Neuron (in vitro differentiated cells): ENCODE results near the gene TPM4.

Experiments used
- H2AFZ ChIP-seq: one replicate; pipeline ENCODE4 v1.6.1; 2013; ENCODE audit warnings: low read depth, mild to moderate bottlenecking, inconsistent platforms, low read length, moderate library complexity
- H3K27me3 ChIP-seq: one replicate; pipeline ENCODE4 v1.6.1; 2013; ENCODE audit warnings: low read length; ENCODE audit not compliant: insufficient read depth
- H3K36me3 ChIP-seq: one replicate; pipeline ENCODE4 v1.6.1; 2013; ENCODE audit warnings: low read length; ENCODE audit not compliant: insufficient read depth
- H3K4me1 ChIP-seq: one replicate; pipeline ENCODE4 v1.6.1; 2013; ENCODE audit warnings: low read length; ENCODE audit not compliant: insufficient read depth
- H3K4me3 ChIP-seq: 2 replicates; pipeline ENCODE4 v1.5.1; 2013; ENCODE audit warnings: mild to moderate bottlenecking, low read length, moderate library complexity
- H3K9me3 ChIP-seq: one replicate; pipeline ENCODE4 v1.6.1; 2013; ENCODE audit warnings: low read length

TPM4 gene

GRCh38 chr19:16142032-16142580, 65.8 kb downstream of the TPM4 start:
- Histone ChIP-seq H3K36me3 (no peaks in the 10 kb centered on the region), H3K4me3 (no peak overlapping the region), H3K4me1 (no peaks in the 10 kb centered on the region), H2AFZ (no peak overlapping the region), H3K27me3 (peaks cover 3% of the 10 kb centered on the region), H3K9me3 (no peaks in the 10 kb centered on the region)

DNA sequence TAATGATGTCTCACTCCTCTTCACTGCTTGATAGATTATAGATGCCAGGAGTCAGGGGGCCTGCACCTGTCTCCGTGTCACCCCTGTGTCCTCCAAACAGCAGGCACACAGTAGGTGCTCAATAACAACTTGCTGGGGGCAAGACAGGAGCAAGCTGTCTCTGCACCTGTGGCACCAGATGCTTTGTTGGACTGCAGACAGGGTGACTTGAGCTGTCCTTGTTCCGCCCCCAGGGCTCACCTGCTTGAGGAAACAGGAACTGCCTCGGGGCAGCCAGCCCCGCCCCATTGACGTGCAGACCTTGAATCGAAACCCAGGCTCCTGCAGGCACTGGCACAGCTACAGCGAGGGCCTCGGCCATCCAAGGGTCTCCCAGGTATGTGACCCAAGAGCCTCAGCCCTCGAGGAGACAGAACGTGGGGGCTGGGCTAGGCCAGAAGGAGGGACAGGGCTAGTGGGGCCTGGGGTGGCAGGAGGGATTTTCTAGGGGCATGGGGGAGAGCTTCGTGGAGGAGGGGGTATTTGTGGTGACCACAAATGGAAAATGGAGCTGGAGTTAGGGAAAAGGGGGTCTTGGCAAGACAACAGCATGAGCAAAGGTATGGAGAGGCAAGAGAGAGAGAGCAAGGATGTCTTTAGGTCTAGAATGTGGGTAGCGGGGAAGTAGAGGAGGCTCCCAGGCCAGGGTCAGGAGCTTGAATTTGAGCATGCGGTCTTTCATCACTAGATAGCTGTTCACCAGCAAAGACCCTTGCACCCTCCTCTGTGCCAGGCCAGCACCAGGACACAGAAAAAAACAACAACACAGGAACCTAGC, 67.3 kb downstream of the TPM4 start, which contains the start of gene HSH2D:
TSS of gene HSH2D (plus strand) at position 287 of the 817 bp plus-strand sequence. CDS start 5,066 bp downstream, outside the sequence.
- H3K9me3 ChIP-seq, result no peaks in the 10 kb centered on the region
- H3K36me3 ChIP-seq, result no peaks in the 10 kb centered on the region
- no peak within 1 kb of the TSS for H3K4me3 ChIP-seq
- H2AFZ ChIP-seq, result no peak within 1 kb of the TSS
- H3K27me3 ChIP-seq, result peaks cover 3% of the 10 kb centered on the region
- no peaks in the 10 kb centered on the region for H3K4me1 ChIP-seq

DNA sequence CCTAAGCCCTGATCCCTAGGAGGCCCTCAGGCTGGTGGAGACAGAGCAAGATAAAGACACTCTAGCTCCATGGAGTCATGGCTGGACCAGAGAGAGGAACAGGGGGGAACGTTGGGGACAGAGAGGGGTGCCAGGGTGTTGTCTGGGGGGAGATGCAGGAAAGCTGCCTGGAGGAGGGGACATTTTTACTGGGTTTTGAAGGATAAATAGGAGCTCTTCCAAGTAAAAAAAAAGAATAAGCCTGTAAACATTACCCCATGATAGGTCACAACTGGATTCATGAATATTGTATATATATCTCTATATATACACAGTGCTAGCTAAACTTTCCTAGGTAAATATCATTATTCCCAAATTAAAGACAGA, 67.9 kb downstream of the TPM4 start:
- Histone ChIP-seq H3K4me3 (no peak overlapping the region), H2AFZ (no peak overlapping the region), H3K27me3 (peaks cover 3% of the 10 kb centered on the region), H3K36me3 (no peaks in the 10 kb centered on the region), H3K9me3 (no peaks in the 10 kb centered on the region), H3K4me1 (no peaks in the 10 kb centered on the region)

DNA sequence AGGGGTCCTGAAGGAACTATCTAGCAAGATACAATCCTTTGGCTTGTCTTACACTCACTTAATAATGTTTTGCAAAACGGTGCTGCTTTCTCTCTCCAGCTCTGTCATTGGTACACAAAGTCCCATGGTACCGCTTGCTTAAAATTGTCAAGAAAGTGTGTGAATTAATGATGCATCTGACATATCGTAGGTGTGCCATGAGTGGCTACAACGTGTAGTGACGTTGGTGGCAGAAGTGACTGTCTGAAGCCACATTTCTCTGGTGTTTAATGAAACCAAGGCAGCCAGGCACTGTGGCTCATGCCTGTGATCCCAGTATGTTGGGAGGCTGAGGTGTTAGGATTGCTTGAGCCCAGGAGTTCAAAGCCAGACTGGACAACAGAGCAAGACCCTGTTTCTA, 69.8 kb downstream of the TPM4 start:
- H3K36me3 ChIP-seq, result no peaks in the 10 kb centered on the region
- no peak overlapping the region for H2AFZ ChIP-seq
- H3K9me3 ChIP-seq, result no peaks in the 10 kb centered on the region
- no peak overlapping the region for H3K4me3 ChIP-seq
- no peaks in the 10 kb centered on the region for H3K4me1 ChIP-seq
- H3K27me3 ChIP-seq, result peaks cover 3% of the 10 kb centered on the region

DNA sequence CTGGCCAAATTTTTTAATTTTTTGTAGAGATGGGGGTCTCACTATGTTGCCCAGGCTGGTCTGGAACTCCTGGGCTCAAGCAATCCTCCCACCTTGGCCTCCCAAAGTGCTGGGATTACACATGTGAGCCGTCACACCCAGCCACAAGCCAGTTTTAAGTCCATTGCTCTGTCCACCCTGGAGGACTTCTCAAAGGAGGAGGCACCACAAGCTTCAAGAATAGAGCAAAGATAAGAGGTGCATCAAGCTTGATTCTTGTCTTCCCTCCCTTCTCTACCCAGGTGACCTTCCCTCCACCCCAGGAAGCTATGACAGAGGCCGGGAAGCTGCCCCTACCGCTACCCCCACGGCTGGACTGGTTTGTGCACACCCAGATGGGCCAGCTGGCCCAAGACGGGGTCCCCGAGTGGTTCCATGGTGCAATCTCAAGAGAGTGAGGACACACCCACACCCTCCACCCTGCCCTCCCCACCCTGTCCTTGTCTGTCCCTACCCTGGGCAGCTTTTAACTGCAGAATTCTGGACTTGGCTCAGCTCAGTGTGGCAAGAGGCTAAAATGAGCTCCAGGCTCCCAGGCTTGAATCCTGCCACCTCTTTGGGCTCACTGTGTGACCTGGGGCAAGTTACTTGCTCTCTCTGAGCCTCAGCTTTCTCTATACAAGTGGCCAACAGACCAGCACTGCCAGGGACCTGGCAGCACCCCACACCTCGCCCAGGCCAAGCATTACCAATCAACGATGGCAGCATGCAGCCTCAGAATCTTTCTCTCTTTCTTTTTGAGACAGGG, 72.3 kb downstream of the TPM4 start:
- H3K36me3 ChIP-seq, result no peaks in the 10 kb centered on the region
- no peaks in the 10 kb centered on the region for H3K4me1 ChIP-seq
- H3K4me3 ChIP-seq, result no peak overlapping the region
- H3K9me3 ChIP-seq, result no peaks in the 10 kb centered on the region
- H3K27me3 ChIP-seq, result no peaks in the 10 kb centered on the region
- no peak overlapping the region for H2AFZ ChIP-seq
